Right lobe of liver (tissue), 6 donors: ENCODE measurements around the gene FIP1L1. TPM values are rescaled to one million over a fixed set of nuclear protein-coding genes. Genes with fewer than 3 reads are reported as not detected.

Source experiments
- ATAC-seq, 4 donors: fragments of 200-7000 bp; cut with Tn5 transposase; one replicate each; pipeline ENCODE4 v1.9.1; 2020; ENCODE audit warnings: mild to moderate bottlenecking in 4 of 4, moderate library complexity in 4 of 4
- DNase-seq, 3 donors: peaks; one replicate each; pipeline ENCODE4 v3.0.0-alpha.2; 2020
- H3K27ac ChIP-seq, 3 donors: fragments of 200-600 bp; one replicate each; pipeline ENCODE4 v1.8.0; 2022
- H3K27me3 ChIP-seq, 2 donors: fragments of 200-600 bp; one replicate each; pipeline ENCODE4 v1.8.0; 2022
- H3K36me3 ChIP-seq, 4 donors: fragments of 200-600 bp; sonication (generic) in 1 of 4; one replicate each; pipeline versions ENCODE4 v1.5.1 to v1.8.0; 2017 to 2022; ENCODE audit warnings: control low read depth in 1 of 4
- H3K4me1 ChIP-seq, 4 donors: fragments of 200-600 bp; sonication (generic) in 1 of 4; one replicate each; pipeline versions ENCODE4 v1.5.1 to v1.8.0; 2017 to 2022; ENCODE audit warnings: control low read depth in 1 of 4
- H3K4me3 ChIP-seq, 3 donors: fragments of 200-600 bp; one replicate each; pipeline ENCODE4 v1.8.0; 2022
- H3K9me3 ChIP-seq, 4 donors: fragments of 200-600 bp; sonication (generic) in 1 of 4; one replicate each; pipeline versions ENCODE4 v1.5.1 to v1.8.0; 2017 to 2022; ENCODE audit warnings: control low read depth in 1 of 4
- CTCF ChIP-seq, 4 donors: fragments of 200-600 bp in 3 of 4; fragments of 450-650 bp in 1 of 4; IDR thresholded peaks; one replicate each; pipeline versions ENCODE4 v1.5.1 to v1.8.0; 2016 to 2022; ENCODE audit warnings: antibody characterized with exemption in 4 of 4, mild to moderate bottlenecking in 2 of 4
- POLR2A ChIP-seq: fragments of 450-650 bp; IDR thresholded peaks from one replicate; pipeline ENCODE4 v1.6.1; 2017; ENCODE audit warnings: antibody characterized with exemption, mild to moderate bottlenecking
- WGBS: methylation state at CpG from one replicate; pipeline ENCODE4 v1.1.6; 2018; ENCODE audit warnings: low coverage, low lambda C conversion rate; ENCODE audit not compliant: insufficient coverage; ENCODE audit errors: missing lambda C conversion rate; 5-methylcytosine and 5-hydroxymethylcytosine counted together
- intact Hi-C, 2 donors: fragments of 100-400 bp; cut with DNase I; formaldehyde crosslinking; loops; one replicate each; pipeline versions ENCODE4 v1.11.2 to v1.14.1; 2022
- total RNA-seq, 6 experiments: library from RNA; depleted of rRNA in 2 of 6; stranded (reverse); fragments of >200 nt in 2 of 6; fragmentation: NEBNext Ultra II Directional in 3 of 6; extraction: Animal tissue kit (Norgen Biotek cat#: 25700) in 3 of 6; gene quantifications; one replicate each; pipeline versions ENCODE4 v1.1.0 to v1.2.4, GENCODE V29; 2016 to 2023
- donor health status: DM: no; HTN: yes; CAD: no.
- donor health status: DM: no; HTN: no; CAD: no.
- donor health status: DM: no; HTN: no; CAD: no.
- donor health status: DM: no; HTN: yes; CAD: no.
- donor health status: DM: no; HTN: yes; CAD: no.

Gene FIP1L1
- total RNA-seq, 6 experiments from 2014 or later: 12.9 to 19.7 (median 18.9) TPM

DNA sequence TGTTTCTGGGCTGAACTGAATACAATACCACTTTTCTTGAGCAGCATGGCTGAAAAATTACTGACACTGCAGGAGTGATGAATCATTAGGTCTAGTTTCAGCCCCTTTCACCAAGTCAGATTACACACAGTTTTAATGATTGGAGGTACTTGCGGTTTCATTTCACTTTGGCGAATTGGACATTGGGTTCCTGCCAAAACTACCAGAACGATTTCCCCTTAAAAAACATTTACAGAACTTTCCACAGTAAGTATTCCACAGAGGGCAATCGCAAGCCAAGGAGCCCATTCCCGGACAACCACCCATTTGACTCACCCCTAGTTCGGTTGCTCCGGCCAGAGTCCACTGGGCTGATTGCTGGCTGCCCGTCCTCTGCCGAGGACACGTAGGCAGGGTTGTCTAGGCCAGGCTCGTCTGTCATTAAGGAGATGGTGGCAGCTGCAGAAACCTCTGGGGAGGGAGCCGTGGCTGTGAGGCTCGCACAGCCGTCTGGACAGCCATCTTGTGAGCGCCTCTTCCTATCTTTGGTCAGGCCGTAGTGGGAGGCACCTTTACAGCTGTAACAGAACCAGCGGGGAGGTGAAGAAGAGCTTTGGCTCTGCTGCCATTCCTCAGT is 130.3 kb downstream of the FIP1L1 start:
- Histone ChIP-seq H3K4me3 (peak overlapping the region in 1 of 3 donors; percentile 23), H3K27me3 (no peaks in the 10 kb centered on the region), H3K27ac (peak overlapping the region; percentile 21 to 52 (median 29)), H3K9me3 (no peaks in the 10 kb centered on the region), H3K36me3 (no peaks in the 10 kb centered on the region), H3K4me1 (peaks cover 0 to 5% (median 0%) of the 10 kb centered on the region in 4 donors)
- intact Hi-C loops: no loop called here
- ATAC-seq (peak; percentile 89 to 96 (median 90)), DNase-seq (peak; percentile 71 to 92 (median 77))
- no peak for TF ChIP-seq CTCF (IDR thresholded peaks at IDR 0.05)
- no peak for TF ChIP-seq POLR2A
- WGBS: 25% methylated on average over 8 of the region's 17 CpGs

GRCh38 chr4:53508446-53508845 is 131.0 kb downstream of the FIP1L1 start:
- no peaks in the 10 kb centered on the region for H3K27me3 ChIP-seq
- no peak overlapping the region for H3K4me3 ChIP-seq
- 18% methylated on average over 1 of the region's 1 CpG for WGBS
- peak overlapping the region in 2 of 3 donors; percentile 7 to 40 for H3K27ac ChIP-seq
- TF ChIP-seq POLR2A (no peak), CTCF (IDR thresholded peaks at IDR 0.05) (no peak)
- H3K9me3 ChIP-seq: no peaks in the 10 kb centered on the region
- ATAC-seq (peak; percentile 9 to 67 (median 57)), DNase-seq (no peak)
- peaks cover 0 to 5% (median 0%) of the 10 kb centered on the region in 4 donors for H3K4me1 ChIP-seq
- intact Hi-C loops: no loop called here
- no peaks in the 10 kb centered on the region for H3K36me3 ChIP-seq

DNA sequence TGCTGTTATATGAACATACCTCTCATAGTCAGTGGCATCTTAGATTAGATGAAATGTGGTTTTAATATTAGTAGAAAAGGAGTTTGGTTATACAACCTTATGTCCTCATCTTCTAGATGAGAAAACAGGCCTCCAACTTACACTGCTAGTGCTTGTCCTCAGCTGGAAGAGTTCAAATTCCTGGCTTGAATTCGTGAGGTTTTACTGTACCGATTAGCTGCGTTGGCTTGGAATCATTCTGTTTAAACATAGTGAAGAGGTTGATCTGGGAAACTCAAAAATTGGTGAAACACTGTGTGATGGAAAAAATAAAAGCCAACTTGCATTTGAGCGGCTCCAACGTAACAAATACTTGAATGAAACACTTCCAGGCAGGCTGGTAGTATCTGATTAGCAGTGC is 132.9 kb downstream of the FIP1L1 start:
- peaks cover 0 to 5% (median 0%) of the 10 kb centered on the region in 4 donors for H3K4me1 ChIP-seq
- TF ChIP-seq CTCF (IDR thresholded peaks at IDR 0.05): no peak
- TF ChIP-seq POLR2A: no peak

More for the DNA sequence above, 132.9 kb downstream of the FIP1L1 start:
- intact Hi-C loops: no loop called here
- DNase-seq (no peak), ATAC-seq (no peak)
- Histone ChIP-seq H3K9me3 (no peaks in the 10 kb centered on the region), H3K36me3 (no peaks in the 10 kb centered on the region), H3K27ac (no peak overlapping the region), H3K4me3 (no peak overlapping the region), H3K27me3 (no peaks in the 10 kb centered on the region)
- 2% methylated on average over 5 of the region's 5 CpGs for WGBS

Other genes starting within 250 kb of the FIP1L1 start
- 10 to 100 TPM in 3 of 6 experiments, 1 to 10 TPM in 3; 7.6 to 17.1 (median 10.3) TPM for gene SCFD2, start 11.6 kb upstream of the FIP1L1 start, total RNA-seq
- 1 to 10 TPM; 1.3 to 6.0 (median 3.9) TPM for gene LNX1, start 213.8 kb downstream of the FIP1L1 start, total RNA-seq